Neural crest cell (in vitro differentiated cells): ENCODE results near the gene HAPLN2. TPM values are rescaled to one million over a fixed set of nuclear protein-coding genes. Genes with fewer than 3 reads are reported as not detected.

Source experiments
- DNase-seq: peaks from one replicate; pipeline ENCODE4 v3.0.0; 2021; ENCODE audit warnings: low read depth, mixed read lengths, low spot score
- H3K27ac Mint-ChIP-seq: one replicate; pipeline ENCODE4 v1.8.0; 2021; ENCODE audit warnings: mild to moderate bottlenecking, mixed read lengths; ENCODE audit not compliant: unreplicated experiment
- H3K27me3 Mint-ChIP-seq: 2 replicates; pipeline ENCODE4 v1.8.0; 2021; ENCODE audit warnings: low read depth, mild to moderate bottlenecking, mixed read lengths
- H3K36me3 Mint-ChIP-seq: 2 replicates; pipeline ENCODE4 v1.8.0; 2021; ENCODE audit warnings: low read depth, mild to moderate bottlenecking, mixed read lengths
- H3K4me1 Mint-ChIP-seq: 2 replicates; pipeline ENCODE4 v1.8.0; 2021; ENCODE audit warnings: mixed read lengths
- H3K4me3 Mint-ChIP-seq: one replicate; pipeline ENCODE4 v1.8.0; 2021; ENCODE audit warnings: mild to moderate bottlenecking, mixed read lengths
- H3K9me3 Mint-ChIP-seq: 2 replicates; pipeline ENCODE4 v1.8.0; 2021; ENCODE audit warnings: mixed read lengths
- total RNA-seq: library from RNA; stranded (reverse); gene quantifications from 2 replicates; pipeline ENCODE4 v1.2.1, GENCODE V29; 2021
- TF ChIP-seq, protein P1 (sequence below): fragments of 200-600 bp; sonication (generic); conservative IDR thresholded peaks from 2 replicates; pipeline ENCODE4 v1.5.0; 2021; ENCODE audit warnings: antibody characterized with exemption, mild to moderate bottlenecking

The HAPLN2 gene
- total RNA-seq, 1 donor from 2014 or later = 0.70 TPM

DNA sequence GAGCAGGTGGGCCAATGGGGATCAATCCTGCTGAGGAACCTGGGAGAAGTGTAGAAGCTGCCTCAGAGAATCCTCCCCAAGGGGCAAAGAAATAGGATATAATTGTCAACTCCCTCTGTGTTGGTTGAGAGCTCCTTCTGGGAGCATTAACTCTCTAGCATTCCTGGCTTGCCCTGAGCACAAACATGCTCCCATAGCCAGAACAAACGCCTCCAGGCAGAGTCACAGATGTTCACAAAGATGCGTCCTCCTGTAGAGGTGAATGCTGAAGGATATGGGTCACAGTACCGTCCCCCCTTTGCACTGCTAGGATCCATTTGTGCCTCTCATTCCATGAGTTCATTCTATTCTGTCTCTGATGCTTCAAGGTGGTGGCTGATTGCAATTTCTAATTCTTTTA is 13.1 kb downstream of the HAPLN2 start:
- H3K9me3 Mint-ChIP-seq = no peaks in the 10 kb centered on the region
- peaks cover 52% of the 10 kb centered on the region for H3K27me3 Mint-ChIP-seq
- no peak overlapping the region for H3K4me3 Mint-ChIP-seq
- H3K36me3 Mint-ChIP-seq = no peaks in the 10 kb centered on the region
- H3K4me1 Mint-ChIP-seq = no peaks in the 10 kb centered on the region
- TF ChIP-seq, protein P1, sequence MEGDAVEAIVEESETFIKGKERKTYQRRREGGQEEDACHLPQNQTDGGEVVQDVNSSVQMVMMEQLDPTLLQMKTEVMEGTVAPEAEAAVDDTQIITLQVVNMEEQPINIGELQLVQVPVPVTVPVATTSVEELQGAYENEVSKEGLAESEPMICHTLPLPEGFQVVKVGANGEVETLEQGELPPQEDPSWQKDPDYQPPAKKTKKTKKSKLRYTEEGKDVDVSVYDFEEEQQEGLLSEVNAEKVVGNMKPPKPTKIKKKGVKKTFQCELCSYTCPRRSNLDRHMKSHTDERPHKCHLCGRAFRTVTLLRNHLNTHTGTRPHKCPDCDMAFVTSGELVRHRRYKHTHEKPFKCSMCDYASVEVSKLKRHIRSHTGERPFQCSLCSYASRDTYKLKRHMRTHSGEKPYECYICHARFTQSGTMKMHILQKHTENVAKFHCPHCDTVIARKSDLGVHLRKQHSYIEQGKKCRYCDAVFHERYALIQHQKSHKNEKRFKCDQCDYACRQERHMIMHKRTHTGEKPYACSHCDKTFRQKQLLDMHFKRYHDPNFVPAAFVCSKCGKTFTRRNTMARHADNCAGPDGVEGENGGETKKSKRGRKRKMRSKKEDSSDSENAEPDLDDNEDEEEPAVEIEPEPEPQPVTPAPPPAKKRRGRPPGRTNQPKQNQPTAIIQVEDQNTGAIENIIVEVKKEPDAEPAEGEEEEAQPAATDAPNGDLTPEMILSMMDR = no peak
- DNase-seq = no peak
- H3K27ac Mint-ChIP-seq = no peak overlapping the region

DNA sequence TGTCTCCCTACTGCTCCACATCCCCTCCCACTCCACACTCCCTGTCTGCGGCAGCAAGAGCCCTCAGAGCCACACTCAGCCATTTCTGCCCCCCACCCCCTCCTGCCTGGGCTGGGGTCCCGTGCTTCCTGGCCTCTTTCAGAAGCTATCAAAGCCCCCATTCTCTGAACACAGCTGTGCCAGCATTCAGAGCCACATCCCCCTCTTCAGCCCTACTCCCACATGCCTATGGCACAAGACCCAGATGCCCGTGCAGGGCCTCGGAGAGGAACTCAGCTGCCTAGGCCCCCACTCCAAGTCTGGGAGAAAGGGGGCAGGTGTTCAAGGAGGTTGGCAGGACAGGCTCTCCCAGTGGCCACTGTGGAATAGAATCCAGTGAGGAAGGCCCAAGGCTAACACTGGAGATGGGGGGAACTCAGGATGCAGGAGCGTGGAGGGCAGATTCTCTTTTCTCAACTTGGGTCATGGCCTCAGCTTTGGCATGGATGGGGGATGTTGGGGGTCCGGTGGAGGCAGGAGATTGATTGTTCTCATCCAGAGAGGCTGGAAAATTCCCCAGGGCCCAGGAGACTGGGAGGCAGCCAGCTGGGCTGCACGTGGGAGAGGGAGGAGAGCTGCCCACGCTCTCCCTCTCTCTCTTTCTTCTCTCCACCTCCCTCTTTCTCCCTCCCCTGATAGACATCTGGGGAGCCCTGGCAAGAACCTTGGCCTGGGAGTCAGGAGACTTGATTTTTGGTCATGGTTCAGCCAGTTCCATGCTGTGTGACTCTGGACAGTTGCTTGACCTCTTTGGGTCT is 19.2 kb downstream of the HAPLN2 start:
- Mint-ChIP-seq H3K9me3 (no peaks in the 10 kb centered on the region), H3K27me3 (peaks cover 62% of the 10 kb centered on the region), H3K36me3 (no peaks in the 10 kb centered on the region), H3K4me1 (peaks cover 42% of the 10 kb centered on the region), H3K4me3 (peak overlapping the region; percentile 61), H3K27ac (no peak overlapping the region)
- no peak for DNase-seq
- TF ChIP-seq, protein P1 = no peak

DNA sequence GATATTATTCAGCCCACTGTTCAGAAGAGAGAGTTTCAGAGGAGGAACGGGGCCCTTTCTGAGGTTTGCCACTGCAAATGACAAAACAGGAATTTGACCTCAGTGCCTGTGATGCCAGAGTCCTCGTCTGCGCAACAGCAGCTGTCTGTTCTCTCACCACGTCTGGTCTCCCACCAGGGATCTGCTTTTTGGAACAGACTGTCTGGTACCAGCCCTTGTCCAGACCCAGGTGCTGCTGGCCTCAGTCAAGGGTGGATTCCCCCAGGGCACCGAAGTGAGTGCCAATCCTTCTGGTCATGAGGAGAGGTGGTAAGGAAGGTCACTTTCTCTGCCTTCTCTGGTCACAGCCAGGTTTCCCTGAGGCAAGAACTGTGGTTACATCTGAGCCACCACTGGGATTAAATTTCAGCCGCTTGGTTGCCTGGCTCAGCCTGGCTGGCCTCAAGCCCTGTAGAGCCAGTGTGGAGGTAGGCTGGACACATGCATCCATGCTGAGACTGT is 20.4 kb downstream of the HAPLN2 start:
- peaks cover 65% of the 10 kb centered on the region for H3K27me3 Mint-ChIP-seq
- TF ChIP-seq, protein P1 = no peak
- H3K27ac Mint-ChIP-seq = no peak overlapping the region
- no peaks in the 10 kb centered on the region for H3K36me3 Mint-ChIP-seq
- no peaks in the 10 kb centered on the region for H3K9me3 Mint-ChIP-seq
- DNase-seq = no peak
- peaks cover 42% of the 10 kb centered on the region for H3K4me1 Mint-ChIP-seq
- peak overlapping the region; percentile 54 for H3K4me3 Mint-ChIP-seq

DNA sequence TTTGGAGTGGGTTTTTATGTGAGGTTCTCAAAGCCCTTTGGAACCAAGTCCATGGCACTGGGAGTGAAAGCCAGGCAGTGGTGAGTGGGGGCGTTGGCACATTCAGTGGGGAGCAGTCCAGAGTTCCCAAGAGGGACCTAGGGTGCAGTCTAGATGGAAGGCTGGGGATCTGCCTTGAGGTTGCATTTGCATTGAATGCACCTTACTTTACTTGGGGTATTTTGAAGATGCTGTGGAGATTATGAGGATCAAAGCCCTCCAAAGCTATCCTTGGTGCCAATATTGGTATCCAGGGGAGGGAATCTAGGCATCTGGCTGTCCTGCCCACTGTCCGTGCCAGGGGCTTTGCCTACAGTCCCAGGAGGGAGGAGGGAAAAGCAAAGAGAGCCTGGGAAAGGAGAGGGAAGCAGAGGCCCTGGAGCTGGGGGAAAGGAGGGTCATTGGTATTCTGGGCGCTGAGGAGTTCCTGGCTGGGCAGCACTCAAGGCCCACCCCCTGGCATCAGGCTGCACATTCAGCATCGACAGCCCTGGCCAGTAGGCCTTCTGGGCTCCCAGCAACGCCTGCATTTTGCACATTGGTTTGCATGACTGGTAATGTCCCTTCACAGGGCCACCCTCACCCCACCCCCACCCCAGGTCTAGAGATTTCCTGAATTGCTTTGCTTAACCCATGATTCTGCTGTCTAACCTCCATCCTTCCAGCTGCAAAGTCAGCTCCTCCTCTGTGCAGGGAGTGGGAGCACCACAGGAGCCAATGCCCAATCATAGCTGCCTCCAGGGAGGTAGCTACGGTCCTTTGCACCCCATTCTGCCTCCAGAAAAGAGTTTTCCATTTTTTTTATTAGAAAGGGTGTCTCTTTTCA is 21.9 kb downstream of the HAPLN2 start:
- peak overlapping the region; percentile 84 for H3K4me3 Mint-ChIP-seq
- peak overlapping the region; percentile 76 for H3K27ac Mint-ChIP-seq
- no peaks in the 10 kb centered on the region for H3K36me3 Mint-ChIP-seq
- peaks cover 73% of the 10 kb centered on the region for H3K27me3 Mint-ChIP-seq
- no peaks in the 10 kb centered on the region for H3K9me3 Mint-ChIP-seq
- H3K4me1 Mint-ChIP-seq = peaks cover 49% of the 10 kb centered on the region
- DNase-seq = no peak
- TF ChIP-seq, protein P1 = no peak

DNA sequence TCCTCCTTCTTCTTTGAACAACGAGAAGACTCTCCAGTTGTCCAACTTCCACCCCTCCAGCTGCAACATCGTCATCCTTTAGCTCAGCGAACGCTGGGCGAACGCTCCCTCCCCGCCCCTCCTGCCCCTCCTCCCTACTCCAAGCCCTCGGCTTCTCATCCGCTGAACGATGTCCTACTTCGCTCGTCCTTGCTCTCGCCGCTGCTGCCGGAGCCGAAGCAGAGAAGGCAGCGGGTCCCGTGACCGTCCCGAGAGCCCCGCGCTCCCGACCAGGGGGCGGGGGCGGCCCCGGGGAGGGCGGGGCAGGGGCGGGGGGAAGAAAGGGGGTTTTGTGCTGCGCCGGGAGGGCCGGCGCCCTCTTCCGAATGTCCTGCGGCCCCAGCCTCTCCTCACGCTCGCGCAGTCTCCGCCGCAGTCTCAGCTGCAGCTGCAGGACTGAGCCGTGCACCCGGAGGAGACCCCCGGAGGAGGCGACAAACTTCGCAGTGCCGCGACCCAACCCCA is 22.6 kb downstream of the HAPLN2 start, which contains the start of gene BCAN:
TSS of gene BCAN (plus strand) at position 357 of the 504 bp plus-strand sequence. CDS start 3,938 bp downstream, outside the sequence.
- Mint-ChIP-seq H3K27ac (peak within 1 kb of the TSS; percentile 76), H3K9me3 (no peaks in the 10 kb centered on the region), H3K27me3 (peaks cover 72% of the 10 kb centered on the region), H3K4me3 (peak within 1 kb of the TSS; percentile 84), H3K4me1 (peaks cover 49% of the 10 kb centered on the region), H3K36me3 (no peaks in the 10 kb centered on the region)
- peak; percentile 60 for DNase-seq
- TF ChIP-seq, protein P1 = no peak
